ENCODE measurements around the gene TASL.
"Not testable (repeated sequence)": the region's sequence is repeated elsewhere in the genome, so short reads cannot be mapped to it uniquely, and the experiment has no call there.

The TASL gene, protein sequence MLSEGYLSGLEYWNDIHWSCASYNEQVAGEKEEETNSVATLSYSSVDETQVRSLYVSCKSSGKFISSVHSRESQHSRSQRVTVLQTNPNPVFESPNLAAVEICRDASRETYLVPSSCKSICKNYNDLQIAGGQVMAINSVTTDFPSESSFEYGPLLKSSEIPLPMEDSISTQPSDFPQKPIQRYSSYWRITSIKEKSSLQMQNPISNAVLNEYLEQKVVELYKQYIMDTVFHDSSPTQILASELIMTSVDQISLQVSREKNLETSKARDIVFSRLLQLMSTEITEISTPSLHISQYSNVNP

DNA sequence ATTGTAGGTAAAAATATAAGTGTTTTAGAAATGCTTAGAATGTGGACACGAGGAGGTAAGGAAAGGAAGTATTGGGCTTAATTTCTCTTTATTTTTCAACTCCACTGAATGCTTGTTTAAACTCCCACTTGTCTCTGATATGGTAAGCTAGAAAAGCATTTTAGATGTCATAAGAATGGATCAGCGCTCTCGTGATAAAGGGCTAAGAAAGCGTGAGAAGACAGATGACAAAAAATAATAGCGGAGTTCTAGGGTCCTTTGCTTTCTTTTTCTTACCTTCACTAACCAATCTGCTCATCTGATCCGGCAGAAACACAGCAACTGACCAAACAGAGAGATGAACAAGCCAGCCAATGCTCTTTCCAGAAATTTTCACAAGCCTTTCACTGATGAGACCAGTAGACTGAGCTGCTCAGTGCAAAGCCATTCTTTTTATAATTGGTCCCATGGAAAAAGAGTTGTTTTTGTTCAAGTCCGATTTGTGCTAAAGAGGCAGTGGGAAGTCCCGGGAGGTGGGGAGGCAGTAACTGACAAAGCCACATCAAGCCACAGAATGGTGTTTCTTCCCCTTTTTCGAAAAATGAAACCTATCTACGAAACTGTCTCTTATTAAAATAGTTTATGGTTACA, at the start of gene TASL:
TASL (minus strand) TSS at position 405 of the 630 bp plus-strand sequence. CDS start 17,411 bp downstream, outside the sequence.
- no peak for DNase-seq

DNA sequence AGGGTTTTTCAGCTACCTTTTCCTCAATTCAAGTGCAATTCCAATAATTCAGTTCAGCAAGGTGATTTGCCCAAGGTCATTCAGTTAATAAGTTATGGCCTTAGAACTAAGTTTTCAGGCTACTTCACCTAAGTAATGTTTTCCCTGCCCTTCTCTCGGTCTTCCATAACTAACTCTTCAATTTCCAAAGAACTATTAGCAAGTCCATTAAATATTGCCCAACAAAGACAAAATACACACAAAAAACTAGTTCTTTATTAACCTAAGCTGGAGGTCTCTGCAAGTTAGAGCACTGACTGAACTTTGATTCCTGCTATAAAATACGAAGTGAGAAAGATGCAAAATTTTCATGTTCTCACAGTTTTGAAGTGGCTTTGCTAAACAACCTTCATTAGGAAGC, 48.8 kb upstream of the TASL start:
- no peak for DNase-seq

- no peak for DNase-seq
These were observed 44.8 kb upstream of the TASL start for GRCh38 chrX:30622361-30622760.

DNA sequence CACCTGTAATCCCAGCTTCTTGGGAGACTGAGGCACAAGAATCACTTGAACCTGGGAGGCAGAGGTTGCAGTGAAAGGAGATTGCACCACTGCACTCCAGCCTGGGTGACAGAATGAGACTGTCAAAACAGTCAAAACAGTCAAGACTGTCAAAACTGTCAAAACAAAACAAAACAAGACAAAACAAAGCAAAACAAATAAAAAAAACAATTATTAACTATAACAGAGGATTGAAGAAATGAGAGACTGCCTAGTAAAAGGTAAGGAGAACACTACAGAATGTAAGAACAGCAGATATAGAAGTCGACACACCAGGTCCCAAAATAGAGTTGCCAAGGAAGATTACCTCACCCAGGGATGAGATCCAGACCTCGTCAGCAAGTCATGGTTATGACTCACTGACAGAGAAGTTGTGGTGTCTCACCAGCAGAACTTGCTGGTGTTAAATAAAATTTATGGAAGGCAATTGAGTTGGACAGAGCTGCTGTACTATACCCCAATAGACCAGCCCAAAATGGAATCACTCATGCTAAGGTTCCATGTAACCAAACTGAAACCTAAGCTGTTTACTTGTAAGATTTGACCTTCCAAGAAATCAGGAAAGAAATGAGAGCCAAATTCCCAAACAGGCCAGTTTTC, 43.5 kb upstream of the TASL start:
- DNase-seq, result no peak

- no peak for DNase-seq
These were observed 42.6 kb upstream of the TASL start for GRCh38 chrX:30620125-30620524.

DNA sequence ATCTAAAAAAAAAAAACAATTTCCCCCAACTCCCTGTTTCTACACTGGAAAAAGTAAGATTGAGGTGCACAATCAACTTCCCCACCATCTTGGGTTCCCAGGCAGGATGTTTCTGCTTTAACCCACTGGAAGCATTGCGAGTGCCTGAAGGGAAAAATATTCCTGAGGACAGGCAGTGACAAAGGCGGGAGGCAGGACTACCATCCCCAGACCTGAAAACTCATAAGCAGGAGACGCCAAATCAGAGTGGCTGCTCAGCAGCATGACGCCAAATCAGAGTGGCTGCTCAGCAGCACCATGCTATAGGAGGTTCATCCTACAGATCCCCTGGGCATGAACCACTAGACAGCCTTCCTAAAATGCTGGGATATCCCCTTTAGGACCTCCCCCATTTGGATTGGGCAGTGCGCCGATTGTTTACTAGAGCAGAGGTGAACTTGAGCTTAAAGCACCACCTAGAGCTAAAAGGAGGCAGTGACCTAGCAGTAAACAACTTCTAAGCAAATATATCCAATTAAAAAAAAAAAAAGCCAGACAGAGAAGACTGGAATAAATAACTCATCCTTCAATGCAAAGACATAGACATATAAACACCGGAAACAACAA, 40.7 kb upstream of the TASL start:
- no peak for DNase-seq

DNA sequence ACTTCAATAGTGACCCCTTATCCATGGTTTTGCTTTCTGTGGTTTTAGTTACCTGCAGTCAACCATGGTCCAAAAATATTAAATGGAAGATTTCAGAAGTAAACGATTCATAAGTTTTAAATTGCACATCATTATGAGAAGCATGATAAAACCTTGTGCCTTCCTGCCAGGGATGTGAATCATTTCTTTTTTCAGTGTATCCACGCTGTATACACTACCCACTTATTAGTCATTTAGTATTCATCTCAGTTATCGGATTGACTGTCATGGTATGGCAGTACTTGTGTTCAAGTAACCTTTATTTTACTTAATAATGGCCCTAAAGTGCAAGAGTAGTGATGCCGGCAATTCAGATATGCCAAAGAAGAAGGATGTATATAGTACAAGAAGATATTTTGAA, 37.7 kb upstream of the TASL start:
- no peak for DNase-seq

DNA sequence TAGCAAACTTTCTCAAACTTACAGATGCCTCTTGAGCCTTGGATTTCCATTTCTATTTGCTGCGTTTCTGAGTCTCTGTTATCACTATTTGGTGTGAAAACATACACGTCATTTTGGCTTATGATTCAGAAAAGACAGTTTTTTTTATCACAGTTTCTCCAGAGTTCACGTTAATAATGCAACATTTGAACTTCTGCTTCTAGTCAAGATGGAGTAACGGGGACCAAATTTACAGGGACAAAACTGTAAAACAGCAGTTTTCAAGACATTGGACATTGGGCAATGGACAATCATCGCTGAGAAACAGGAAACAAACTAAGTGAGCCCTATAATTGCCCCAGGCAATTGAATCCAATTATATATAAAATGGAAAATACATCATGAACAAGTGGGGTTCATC, 36.2 kb upstream of the TASL start:
- no peak for DNase-seq

DNA sequence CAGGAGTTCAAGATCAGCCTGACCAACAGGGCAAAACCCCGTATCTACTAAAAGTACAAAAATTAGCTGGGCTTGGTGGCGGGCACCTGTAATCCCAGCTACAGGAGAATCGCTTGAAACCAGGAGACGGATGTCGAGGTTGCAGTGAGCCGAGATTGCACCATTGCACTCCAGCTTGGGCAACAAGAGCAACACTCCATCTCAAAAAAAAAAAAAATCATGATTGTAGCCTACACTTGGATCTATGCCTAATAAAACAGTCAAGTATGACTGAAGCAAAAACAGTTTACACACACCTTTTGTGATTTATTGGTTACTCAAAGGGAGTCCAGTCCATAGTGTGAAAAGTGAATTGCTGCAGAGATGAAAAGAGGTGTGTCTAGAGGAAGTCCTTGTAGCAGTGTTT, 34.7 kb upstream of the TASL start:
- no peak for DNase-seq

- DNase-seq, result no peak
These were observed 32.5 kb upstream of the TASL start for GRCh38 chrX:30610026-30610425.

GRCh38 chrX:30607155-30607554, 29.6 kb upstream of the TASL start:
- no peak for DNase-seq

- DNase-seq, result not testable (repeated sequence)
These were observed 23.0 kb upstream of the TASL start for GRCh38 chrX:30600269-30601176.

GRCh38 chrX:30597216-30598012, 19.8 kb upstream of the TASL start:
- DNase-seq, result no peak

DNA sequence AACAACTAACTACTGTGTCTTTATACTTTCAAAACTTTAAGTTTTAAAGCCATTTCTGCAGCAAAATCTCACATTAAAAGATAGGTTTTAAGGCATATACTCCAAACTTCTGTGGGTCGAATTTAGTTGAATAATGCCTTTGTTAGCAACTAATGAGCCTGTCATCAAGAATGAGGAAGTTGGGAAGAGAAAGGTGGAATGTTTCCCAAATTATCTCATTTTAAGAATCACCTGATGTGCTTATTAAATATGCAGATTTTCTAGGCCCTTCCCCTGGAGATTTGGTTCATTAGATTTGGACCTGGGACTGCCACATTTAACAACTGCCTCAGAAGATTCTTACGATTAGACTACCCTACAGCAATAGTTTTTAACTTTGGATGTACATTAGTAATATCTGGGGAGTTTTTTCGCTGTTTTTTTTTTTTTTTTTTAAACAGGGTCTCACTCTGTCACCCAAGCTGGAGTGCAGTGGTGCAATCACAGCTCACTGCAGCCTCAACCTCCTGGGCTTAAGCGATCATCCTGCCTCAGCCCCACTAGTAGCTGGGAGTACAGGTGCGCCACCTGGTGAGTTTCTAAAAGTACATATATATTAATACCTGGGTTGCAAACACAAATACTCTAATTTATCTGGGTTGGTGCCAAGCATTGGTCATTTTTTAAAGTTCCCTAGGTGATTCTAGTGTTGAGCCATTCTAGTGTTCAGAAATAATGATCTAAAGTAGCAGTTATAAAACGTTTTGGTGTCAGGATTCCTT, 16.1 kb upstream of the TASL start:
- peak; percentile 10 for DNase-seq

DNA sequence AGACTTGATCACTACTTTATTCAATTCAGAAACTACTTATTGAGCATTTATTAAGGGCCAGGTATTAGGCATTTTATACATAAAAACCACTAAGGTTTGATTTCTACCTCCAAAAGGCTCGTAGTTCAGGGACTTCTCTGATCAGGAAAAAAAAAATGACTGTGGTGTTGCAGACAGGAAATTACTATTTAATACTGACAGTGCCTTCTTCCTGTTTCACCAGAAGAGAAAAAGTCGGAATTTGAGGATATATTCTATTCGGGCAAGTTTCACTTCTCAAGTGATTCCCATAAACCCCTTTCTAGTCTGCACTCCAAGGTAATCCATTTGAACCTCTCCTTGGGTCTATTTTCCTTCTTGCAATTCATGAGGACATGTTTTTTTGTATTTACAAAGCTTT, 15.3 kb upstream of the TASL start:
- no peak for DNase-seq

DNA sequence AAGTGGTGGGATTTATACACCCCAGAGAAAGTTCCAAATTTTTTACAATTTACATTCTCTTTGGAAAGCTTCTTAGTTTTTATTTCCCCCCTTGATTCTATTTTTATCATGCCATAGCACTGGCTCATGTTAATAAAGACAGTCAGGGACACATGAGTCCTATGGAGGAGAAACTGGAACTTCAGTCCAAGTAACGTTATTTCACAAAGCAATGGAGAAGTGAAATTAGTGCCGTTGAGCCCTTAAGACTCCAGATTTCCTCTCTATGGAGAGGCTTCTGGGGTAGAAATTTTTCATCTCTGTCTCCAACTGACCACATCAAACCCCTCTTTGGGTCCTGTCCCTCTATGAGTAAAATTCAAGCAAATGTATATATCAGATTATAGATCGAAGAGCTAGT, 12.8 kb upstream of the TASL start:
- no peak for DNase-seq

DNA sequence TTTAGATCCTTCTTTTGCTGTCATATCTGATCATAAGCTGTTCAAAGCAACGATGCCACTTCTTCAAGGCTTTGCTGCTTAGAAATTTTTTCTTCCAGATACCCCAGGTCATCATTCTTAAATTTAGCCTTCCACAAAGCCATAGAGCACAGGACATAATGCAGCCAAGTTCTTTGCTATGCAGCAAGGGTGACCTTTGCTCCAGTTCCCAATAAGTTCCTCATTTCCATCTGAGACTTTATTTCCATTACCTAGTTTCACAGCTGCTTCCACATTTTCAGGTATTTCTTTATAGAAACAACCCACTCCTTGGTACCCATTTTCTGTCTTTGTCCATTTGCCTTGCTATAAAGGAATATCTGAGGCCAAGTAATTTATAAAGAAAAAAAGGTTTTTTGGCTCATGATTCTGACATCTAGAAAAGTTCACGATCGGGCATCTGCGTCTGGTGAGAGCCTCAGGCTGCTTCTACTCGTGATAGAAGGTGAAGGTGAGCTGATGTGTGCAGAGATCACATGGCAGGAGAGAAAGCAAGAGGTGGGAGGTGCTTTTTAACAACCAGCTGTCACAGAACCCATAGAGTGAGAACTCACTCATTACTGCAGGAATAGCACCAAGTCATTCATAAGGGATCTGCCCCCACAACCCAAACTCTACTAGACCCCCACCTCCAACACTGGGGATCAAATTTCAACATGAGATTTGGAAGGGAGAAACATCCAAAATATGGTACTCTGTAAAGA, 11.8 kb upstream of the TASL start:
- no peak for DNase-seq

DNA sequence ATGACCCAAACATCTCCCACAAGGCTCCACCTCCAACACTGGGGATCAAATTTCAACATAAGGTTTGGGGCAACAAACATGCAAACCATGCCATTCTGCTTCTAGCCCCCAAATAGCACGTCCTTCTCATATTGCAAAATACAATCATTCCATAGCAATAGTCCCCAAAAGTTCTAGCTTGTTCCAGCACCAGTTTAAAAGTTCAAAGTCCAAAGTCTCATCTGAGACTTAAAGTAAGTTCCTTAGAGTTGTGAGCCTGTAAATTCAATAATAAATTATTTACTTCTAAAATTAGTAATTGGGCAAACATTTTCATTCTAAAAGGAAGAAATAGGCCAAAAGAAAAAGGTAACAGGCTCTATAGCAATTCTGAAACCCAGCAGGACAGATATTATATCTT, 8.9 kb upstream of the TASL start:
- no peak for DNase-seq

DNA sequence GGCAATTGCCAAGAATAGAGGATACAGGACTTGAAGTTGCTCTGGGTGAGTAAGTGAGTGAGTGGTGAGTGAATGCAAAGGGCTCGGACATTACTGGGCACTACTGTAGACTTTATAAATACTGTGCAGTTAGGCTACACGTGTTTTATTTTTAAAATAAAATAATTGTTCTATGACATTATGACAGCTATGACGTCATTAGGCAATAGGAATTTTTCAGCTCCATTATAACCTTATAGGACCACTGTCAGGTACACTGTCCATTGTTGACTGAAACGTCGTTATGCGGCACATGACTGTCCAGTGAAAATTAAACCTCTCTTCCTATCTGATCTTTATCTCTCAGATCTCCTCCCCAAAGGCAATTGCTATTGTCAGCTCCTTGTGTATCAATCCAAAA, 5.1 kb upstream of the TASL start:
- DNase-seq, result no peak

DNA sequence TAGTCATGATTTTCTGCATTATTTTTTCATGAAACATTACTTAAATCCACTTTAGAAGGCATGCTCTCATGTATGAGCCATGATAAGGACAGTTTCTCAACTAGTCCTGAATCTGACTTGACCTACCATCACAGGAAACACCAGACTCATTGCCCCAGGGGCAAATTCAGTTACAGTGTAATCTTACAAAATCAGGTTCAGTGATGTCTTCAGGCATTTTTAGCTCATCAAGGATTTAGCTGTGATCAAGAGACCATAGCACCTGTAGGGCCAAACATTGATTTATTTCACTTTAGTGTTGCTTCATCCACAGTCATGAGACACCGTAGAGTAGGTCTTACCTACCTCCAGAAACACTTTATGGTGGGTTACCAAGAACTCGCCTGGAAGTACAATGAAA, 3.1 kb upstream of the TASL start:
- DNase-seq, result no peak

All from NCI-H146 (cell line).